Immature natural killer cell (primary cell): ENCODE results near the gene AHCYL1. TPM values are rescaled to one million over a fixed set of nuclear protein-coding genes. Genes with fewer than 3 reads are reported as not detected.
"Not testable (repeated sequence)": the region's sequence is repeated elsewhere in the genome, so short reads cannot be mapped to it uniquely, and the experiment has no call there.

Source experiments
- DNase-seq, 3 donors: peaks; one replicate each; pipeline ENCODE4 v3.0.0; 2022; ENCODE audit warnings: mixed read lengths in 1 of 3
- H3K27ac Mint-ChIP-seq, 6 donors: one replicate each; pipeline ENCODE4 v1.8.0; 2020; ENCODE audit warnings: mixed read lengths in 6 of 6, mild to moderate bottlenecking in 5 of 6, inconsistent platforms in 4 of 6, moderate library complexity in 3 of 6
- H3K27me3 Mint-ChIP-seq, 3 donors: one replicate each; pipeline ENCODE4 v1.8.0; 2020 to 2021; ENCODE audit warnings: low read depth in 3 of 3, mild to moderate bottlenecking in 3 of 3, mixed read lengths in 3 of 3, moderate library complexity in 3 of 3, inconsistent platforms in 1 of 3
- H3K36me3 Mint-ChIP-seq, 3 donors: one replicate each; pipeline ENCODE4 v1.8.0; 2020; ENCODE audit warnings: mixed read lengths in 3 of 3, inconsistent platforms in 2 of 3, mild to moderate bottlenecking in 2 of 3
- H3K4me1 Mint-ChIP-seq, 2 donors: one replicate each; pipeline ENCODE4 v1.8.0; 2020; ENCODE audit warnings: inconsistent platforms in 2 of 2, mild to moderate bottlenecking in 2 of 2, mixed read lengths in 2 of 2, moderate library complexity in 1 of 2
- H3K4me3 Mint-ChIP-seq, 5 donors: one replicate each; pipeline ENCODE4 v1.8.0; 2020; ENCODE audit warnings: mild to moderate bottlenecking in 5 of 5, mixed read lengths in 5 of 5, inconsistent platforms in 3 of 5, moderate library complexity in 3 of 5
- H3K9me3 Mint-ChIP-seq, 6 donors: one replicate each; pipeline ENCODE4 v1.8.0; 2020; ENCODE audit warnings: mild to moderate bottlenecking in 6 of 6, mixed read lengths in 6 of 6, inconsistent platforms in 4 of 6, moderate library complexity in 3 of 6
- polyA plus RNA-seq, 3 donors: library from polyadenylated mRNA; unstranded; fragments of 300-500 nt; fragmentation: Illumina TruSeq; gene quantifications; one replicate each; pipeline ENCODE4 v1.2.3, GENCODE V29; 2021

AHCYL1 gene
- polyA plus RNA-seq, 3 donors from 2014 or later = 30.2 to 75.4 (median 46.4) TPM

DNA sequence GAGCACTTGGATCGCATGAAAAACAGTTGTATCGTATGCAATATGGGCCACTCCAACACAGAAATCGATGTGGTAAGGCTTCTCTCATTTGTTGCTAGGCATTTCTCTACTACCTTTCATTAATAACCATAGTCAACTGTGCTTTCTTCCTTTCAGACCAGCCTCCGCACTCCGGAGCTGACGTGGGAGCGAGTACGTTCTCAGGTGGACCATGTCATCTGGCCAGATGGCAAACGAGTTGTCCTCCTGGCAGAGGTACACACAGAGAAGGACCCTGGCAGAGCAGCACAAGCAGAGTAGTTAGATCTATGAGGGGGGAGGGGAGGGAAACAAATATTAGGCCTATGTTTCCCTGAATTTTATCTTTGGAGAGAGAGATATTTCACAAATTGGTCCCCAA is 33.8 kb downstream of the AHCYL1 start:
- Mint-ChIP-seq H3K36me3 (peaks cover 43 to 71% (median 46%) of the 10 kb centered on the region in 3 donors), H3K27me3 (no peaks in the 10 kb centered on the region), H3K27ac (no peak overlapping the region)

DNA sequence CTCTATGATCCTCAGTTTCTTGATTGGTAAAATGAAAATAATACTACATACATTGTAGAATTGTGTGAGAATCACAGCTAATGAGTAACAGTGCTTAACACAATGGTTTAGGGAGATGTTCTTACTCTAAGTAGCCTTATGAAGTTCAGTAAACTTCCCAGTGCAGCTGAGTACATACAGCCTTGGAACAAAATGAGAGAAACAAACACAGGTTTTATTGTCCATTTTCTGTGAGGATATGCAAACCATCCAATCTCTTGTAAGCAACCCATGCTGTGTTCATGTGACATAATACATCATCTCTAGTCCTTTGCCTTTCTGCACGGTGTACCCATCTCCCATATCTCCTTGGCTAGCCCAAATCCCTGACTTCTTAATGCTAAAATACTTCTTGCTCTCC is 35.2 kb downstream of the AHCYL1 start:
- Mint-ChIP-seq H3K36me3 (peaks cover 41 to 66% (median 57%) of the 10 kb centered on the region in 3 donors), H3K27me3 (no peaks in the 10 kb centered on the region), H3K27ac (peak overlapping the region in 1 of 6 donors; percentile 41), H3K9me3 (no peaks in the 10 kb centered on the region), H3K4me1 (no peaks in the 10 kb centered on the region), H3K4me3 (no peak overlapping the region)
- DNase-seq = no peak

More for the DNA sequence above, 33.8 kb downstream of the AHCYL1 start:
- DNase-seq = no peak
- Mint-ChIP-seq H3K4me1 (no peaks in the 10 kb centered on the region), H3K4me3 (no peak overlapping the region), H3K9me3 (no peaks in the 10 kb centered on the region)

DNA sequence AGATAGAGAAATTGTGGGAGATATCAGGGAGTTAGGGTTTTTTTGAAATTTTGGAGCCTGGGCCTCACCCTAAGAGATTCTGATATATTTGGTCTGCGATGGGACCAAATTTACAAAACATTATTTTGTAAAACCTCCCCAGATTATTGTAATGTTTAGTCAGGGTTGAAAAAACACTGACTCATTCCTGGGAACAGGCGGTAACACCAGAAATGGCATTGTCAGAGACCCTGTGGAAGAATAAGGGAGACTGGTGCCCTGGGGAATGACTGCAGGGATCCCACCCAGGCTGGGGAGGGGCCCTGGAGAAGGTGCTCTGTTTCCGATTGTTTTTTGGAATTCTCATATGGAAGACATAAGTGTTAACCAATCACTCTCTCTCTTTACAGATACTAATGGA is 36.7 kb downstream of the AHCYL1 start:
- H3K27ac Mint-ChIP-seq = no peak overlapping the region
- DNase-seq = no peak
- peaks cover 34 to 57% (median 47%) of the 10 kb centered on the region in 3 donors for H3K36me3 Mint-ChIP-seq
- H3K4me1 Mint-ChIP-seq = no peaks in the 10 kb centered on the region
- peaks cover 0 to under 1% (median 0%) of the 10 kb centered on the region in 3 donors for H3K27me3 Mint-ChIP-seq
- H3K4me3 Mint-ChIP-seq = no peak overlapping the region
- H3K9me3 Mint-ChIP-seq = no peaks in the 10 kb centered on the region

DNA sequence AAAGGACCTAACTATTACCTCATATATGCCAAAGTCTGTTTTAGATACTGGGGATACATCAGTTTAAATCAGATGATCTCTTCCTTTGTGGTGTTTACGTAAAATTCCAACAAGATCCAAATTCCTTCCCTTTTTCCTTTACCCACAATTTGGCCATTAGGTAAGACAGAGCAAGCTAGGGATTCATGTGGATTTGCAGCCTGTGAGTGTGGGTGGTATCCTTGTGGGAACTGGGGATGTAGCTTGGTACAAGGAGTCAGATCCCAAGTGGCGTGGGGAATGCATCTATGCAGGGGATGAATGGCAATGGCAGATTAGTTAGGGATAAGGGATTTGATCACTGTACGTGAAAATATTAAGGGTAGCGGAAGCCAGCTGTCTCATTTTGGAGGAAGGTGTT is 40.0 kb downstream of the AHCYL1 start:
- no peak overlapping the region for H3K4me3 Mint-ChIP-seq
- peaks cover 0 to 5% (median 0%) of the 10 kb centered on the region in 3 donors for H3K27me3 Mint-ChIP-seq
- no peak for DNase-seq
- H3K9me3 Mint-ChIP-seq = no peaks in the 10 kb centered on the region
- peak overlapping the region in 1 of 6 donors; percentile 23 for H3K27ac Mint-ChIP-seq
- H3K4me1 Mint-ChIP-seq = peaks cover 1% of the 10 kb centered on the region in 2 donors
- peaks cover 16 to 29% (median 29%) of the 10 kb centered on the region in 3 donors for H3K36me3 Mint-ChIP-seq

DNA sequence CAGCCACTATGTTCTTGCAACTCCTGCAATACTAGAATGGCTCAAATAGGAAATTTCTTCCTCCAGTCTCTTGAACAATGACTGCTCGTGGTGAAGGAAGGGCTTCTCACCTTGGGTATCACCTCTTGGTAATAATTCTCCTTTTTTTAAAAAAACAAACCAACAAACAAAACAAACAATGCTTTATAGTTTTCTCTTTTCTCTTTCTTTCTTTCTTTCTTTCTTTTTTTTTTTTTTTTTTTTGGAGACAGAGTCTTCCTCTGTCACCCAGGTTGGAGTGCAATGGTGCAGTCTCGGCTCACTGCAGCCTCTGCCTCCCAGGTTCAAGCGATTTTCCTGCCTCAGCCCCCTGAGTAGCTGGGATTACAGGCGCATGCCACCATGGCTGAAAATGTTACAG is 46.1 kb downstream of the AHCYL1 start:
- not testable (repeated sequence) for H3K9me3 Mint-ChIP-seq, H3K36me3 Mint-ChIP-seq, DNase-seq, H3K27me3 Mint-ChIP-seq
- peak overlapping the region; percentile 84 to 94 (median 91) for H3K4me3 Mint-ChIP-seq
- peak overlapping the region; percentile 94 to 98 (median 96) for H3K27ac Mint-ChIP-seq
- H3K4me1 Mint-ChIP-seq = peaks cover 40 to 58% of the 10 kb centered on the region in 2 donors

DNA sequence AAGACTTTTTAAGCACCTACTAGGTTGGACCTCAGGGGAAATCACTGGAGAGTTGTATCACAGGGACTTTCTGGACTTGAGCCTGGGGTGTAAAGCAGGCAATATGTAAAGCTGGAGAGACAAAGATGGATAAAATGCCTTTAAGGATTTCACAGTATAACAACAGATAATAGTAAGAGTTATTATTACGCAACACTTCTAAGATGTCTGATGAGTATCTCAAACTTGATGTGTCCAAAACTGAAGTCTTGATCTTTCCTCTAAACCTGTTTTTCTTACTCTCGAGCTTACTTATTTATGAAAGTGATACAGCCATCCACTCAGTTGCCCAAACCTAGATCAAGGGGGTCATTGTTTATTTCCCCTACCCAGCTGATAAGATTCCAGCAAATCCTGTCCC is 47.8 kb downstream of the AHCYL1 start:
- Mint-ChIP-seq H3K4me1 (peaks cover 50 to 71% of the 10 kb centered on the region in 2 donors), H3K36me3 (no peaks in the 10 kb centered on the region), H3K9me3 (no peaks in the 10 kb centered on the region), H3K27me3 (peaks cover 0 to 6% (median 2%) of the 10 kb centered on the region in 3 donors), H3K4me3 (peak overlapping the region in 4 of 5 donors; percentile 2 to 48 (median 17)), H3K27ac (peak overlapping the region in 5 of 6 donors; percentile 42 to 95 (median 75))
- DNase-seq = no peak

DNA sequence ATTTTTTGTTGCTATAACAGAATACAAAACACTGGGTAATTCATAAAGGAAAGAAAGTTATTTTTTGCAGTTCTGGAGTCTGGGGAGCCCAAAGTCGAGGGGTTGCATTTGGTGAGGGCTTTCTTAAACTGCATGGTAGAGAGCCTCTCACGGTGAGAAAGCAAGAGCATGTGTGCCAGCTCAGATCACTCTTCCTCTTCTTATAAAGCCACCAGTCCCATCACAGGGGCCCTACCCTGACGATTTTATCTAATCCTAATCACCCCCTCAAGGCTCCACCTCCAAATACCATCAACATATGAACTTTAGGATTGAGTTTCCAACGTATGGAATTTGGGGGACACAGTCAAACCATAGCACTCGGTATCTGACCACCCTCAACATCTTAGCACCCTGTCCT is 48.9 kb downstream of the AHCYL1 start:
- Mint-ChIP-seq H3K36me3 (peaks cover 0 to 5% (median 0%) of the 10 kb centered on the region in 3 donors), H3K27me3 (peaks cover 0 to 6% (median 2%) of the 10 kb centered on the region in 3 donors), H3K4me1 (peaks cover 50 to 72% of the 10 kb centered on the region in 2 donors), H3K9me3 (no peaks in the 10 kb centered on the region), H3K4me3 (peak overlapping the region in 4 of 5 donors; percentile 95 to 98 (median 96)), H3K27ac (peak overlapping the region; percentile 88 to 95 (median 92))
- DNase-seq = no peak

DNA sequence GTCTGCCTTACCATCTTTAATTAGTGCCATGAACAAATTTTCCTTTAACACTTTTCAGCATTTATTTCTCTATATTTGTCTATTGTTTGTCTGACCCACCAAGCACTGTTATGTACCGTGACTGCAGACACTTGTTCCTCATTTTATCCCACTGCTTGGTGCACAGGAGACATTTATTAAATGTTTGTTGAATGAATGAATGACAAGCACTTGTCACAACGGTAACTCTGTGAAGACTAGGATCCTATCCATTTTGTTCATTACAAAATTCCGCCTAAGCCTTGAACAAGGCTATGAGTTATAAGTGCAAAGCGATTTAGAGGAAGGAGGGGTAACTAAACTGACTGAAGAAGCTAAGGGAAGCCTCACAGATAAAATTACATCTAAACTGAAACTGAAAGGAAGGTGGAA is 49.5 kb downstream of the AHCYL1 start:
- no peak for DNase-seq
- Mint-ChIP-seq H3K27ac (peak overlapping the region; percentile 88 to 95 (median 92)), H3K36me3 (peaks cover 0 to 11% (median 5%) of the 10 kb centered on the region in 3 donors), H3K4me1 (peaks cover 50 to 72% of the 10 kb centered on the region in 2 donors), H3K9me3 (no peaks in the 10 kb centered on the region), H3K4me3 (peak overlapping the region; percentile 93 to 98 (median 96)), H3K27me3 (peaks cover 0 to 6% (median 2%) of the 10 kb centered on the region in 3 donors)

DNA sequence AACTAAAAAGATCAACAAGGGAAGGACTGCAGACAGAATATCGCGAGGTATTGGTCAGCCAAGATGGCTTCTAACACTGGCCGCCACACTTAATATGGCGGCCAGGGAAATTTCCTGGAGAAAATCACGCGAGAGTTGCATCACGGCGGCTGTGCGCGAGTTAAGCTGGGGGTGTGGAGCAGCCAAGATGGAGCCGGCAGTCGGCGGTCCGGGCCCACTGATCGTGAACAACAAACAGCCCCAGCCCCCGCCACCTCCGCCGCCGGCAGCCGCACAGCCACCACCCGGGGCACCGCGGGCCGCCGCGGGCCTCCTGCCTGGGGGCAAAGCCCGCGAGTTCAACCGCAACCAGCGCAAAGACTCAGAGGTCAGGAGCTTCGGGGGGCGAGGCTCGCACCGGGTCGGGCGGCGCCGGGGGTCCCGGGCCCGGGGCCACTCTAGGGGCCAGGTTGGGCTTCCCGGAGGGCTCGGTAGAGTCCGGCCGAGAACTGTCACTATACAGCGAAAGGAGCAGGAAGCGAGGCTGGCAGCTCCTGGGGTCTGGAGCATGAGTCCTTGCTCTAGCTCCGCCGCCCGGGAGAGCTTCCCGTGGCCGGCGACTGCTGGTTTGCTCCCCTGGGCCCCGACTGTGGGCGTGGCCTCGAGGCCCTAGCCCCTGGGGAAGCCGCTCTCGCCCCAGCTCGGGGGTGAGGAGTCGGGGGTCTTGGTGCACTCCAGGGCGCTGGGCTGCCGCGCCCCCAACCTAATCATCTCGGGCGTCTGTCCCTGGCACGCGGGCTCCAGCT is 50.1 kb downstream of the AHCYL1 start, which contains the start of gene STRIP1:
Gene STRIP1, plus strand, starts transcription at position 174 of the 785 bp plus-strand sequence. Its CDS starts 14 bp downstream, at position 188.
- H3K36me3 Mint-ChIP-seq = peaks cover 4 to 15% (median 5%) of the 10 kb centered on the region in 3 donors
- DNase-seq = peak; percentile 91 to 94 (median 93)
- peaks cover 0 to 6% (median 0%) of the 10 kb centered on the region in 3 donors for H3K27me3 Mint-ChIP-seq
- H3K4me3 Mint-ChIP-seq = peak within 1 kb of the TSS; percentile 93 to 98 (median 96)
- H3K27ac Mint-ChIP-seq = peak within 1 kb of the TSS; percentile 88 to 95 (median 92)
- H3K9me3 Mint-ChIP-seq = no peaks in the 10 kb centered on the region
- peaks cover 48 to 71% of the 10 kb centered on the region in 2 donors for H3K4me1 Mint-ChIP-seq

DNA sequence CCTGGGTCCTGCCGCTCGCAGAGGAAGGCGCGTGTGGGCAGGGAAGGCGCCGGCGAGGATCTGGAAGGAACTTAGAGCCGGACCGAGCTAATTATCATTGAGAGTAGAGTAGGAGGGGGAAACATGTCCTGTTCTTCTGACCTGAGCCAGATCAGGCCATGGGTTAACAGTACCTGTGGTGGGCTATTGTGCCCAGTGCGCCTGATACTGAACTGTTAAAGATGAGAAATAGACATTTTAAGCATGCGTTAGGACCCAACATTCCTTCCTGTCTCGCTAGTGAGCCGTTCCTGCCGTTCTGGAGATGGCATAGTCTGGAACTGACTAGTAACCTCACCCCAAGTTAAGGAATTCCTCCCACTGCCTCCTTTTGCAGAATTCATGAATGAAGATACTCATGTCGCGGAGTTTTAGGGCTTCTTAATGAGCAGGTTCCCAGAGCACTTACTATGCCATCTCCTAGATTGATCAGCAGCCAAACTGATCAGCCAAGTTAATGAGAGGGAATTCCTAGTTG is 50.7 kb downstream of the AHCYL1 start:
- peak overlapping the region; percentile 61 to 87 (median 73) for H3K27ac Mint-ChIP-seq
- H3K4me3 Mint-ChIP-seq = peak overlapping the region; percentile 86 to 89 (median 87)
- H3K36me3 Mint-ChIP-seq = peaks cover 4 to 18% (median 9%) of the 10 kb centered on the region in 3 donors
- H3K4me1 Mint-ChIP-seq = peaks cover 47 to 64% of the 10 kb centered on the region in 2 donors
- DNase-seq = no peak
- H3K9me3 Mint-ChIP-seq = no peaks in the 10 kb centered on the region
- H3K27me3 Mint-ChIP-seq = peaks cover 0 to 6% (median 0%) of the 10 kb centered on the region in 3 donors

DNA sequence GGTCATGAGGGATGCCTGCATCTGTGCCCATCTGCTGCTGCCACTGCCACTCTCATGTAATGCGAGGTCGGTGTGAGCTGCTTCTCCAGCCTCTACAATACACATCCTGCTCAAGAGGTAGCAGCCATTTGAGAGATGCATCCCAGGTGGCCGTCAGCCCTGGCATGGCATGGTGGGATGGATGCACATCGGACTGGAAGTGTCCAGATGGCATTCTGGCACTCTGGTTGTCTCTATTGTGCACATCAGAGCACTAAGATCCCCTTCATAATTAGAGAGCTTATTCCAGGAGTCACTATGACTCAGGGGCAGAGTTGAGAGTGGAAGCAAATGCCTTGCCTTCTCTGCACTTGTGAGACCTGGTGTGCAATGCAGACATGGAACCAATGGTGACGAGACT is 53.7 kb downstream of the AHCYL1 start:
- Mint-ChIP-seq H3K27ac (no peak overlapping the region), H3K4me1 (peaks cover 29 to 34% of the 10 kb centered on the region in 2 donors), H3K9me3 (no peaks in the 10 kb centered on the region), H3K36me3 (peaks cover 7 to 37% (median 9%) of the 10 kb centered on the region in 3 donors), H3K27me3 (peaks cover 0 to 6% (median 0%) of the 10 kb centered on the region in 3 donors), H3K4me3 (no peak overlapping the region)
- no peak for DNase-seq

DNA sequence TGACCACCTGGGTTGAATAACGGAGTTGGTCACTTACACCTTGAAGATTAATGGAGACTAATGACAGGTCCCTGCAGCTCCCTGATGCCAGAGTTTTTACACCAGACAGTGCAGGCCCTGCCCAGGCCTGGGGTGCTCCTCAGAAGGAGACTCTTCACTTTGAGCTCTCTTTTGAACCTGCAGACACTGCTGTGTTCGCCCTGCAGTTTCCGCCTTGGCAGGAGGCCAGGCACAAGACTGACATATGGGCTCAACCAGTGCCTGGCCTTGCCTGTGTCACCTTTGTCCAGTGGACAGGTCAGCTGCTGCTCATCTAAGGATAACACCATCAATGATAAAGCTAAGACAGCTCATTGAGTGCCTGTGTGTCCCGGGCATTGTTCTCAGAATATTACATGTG is 55.1 kb downstream of the AHCYL1 start:
- Mint-ChIP-seq H3K36me3 (peaks cover 13 to 42% (median 14%) of the 10 kb centered on the region in 3 donors), H3K27ac (no peak overlapping the region), H3K9me3 (no peaks in the 10 kb centered on the region), H3K27me3 (peaks cover 0 to 3% (median 0%) of the 10 kb centered on the region in 3 donors), H3K4me1 (peaks cover 17 to 21% of the 10 kb centered on the region in 2 donors), H3K4me3 (no peak overlapping the region)
- DNase-seq = no peak

DNA sequence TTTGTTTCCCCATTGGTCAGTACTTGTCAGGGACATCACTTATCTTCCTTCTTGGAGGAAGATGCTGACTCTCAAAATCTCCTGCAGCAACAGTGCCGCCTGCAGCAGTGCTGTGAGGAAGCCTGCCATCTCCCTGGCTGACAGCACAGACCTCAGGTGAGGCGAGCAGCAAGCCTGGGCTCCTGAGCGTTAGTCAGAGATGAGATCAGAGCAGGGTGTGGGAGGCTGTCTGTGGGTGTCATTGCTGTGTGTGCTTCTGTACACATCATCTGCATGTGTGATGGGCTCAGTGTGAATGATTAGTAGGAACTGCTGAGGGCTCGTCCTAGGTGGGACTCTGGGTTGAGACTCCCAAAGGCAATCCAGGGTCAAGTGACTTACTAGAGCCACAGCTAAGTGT is 56.0 kb downstream of the AHCYL1 start:
- DNase-seq = no peak
- Mint-ChIP-seq H3K4me1 (peaks cover 11 to 15% of the 10 kb centered on the region in 2 donors), H3K4me3 (no peak overlapping the region), H3K27ac (no peak overlapping the region), H3K36me3 (peaks cover 15 to 48% (median 16%) of the 10 kb centered on the region in 3 donors), H3K9me3 (no peaks in the 10 kb centered on the region), H3K27me3 (peaks cover 0 to 1% (median 0%) of the 10 kb centered on the region in 3 donors)

DNA sequence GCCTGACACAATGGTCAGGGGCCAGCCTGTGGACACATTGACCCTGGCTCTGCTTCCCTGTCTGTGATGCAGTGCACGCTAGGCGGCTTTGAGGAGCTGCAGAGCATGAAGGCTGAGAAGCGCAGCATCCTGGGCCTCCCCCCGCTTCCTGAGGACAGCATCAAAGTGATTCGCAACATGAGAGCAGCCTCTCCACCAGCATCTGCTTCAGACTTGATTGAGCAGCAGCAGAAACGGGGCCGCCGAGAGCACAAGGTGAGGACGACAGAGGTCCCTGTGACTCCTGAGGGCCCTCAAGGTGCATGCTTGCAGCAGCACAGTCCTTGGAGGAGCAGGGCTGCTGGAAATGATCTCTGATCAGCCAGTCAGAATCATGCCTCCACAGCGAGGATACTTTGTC is 58.5 kb downstream of the AHCYL1 start:
- H3K4me3 Mint-ChIP-seq = peak overlapping the region in 1 of 5 donors; percentile 14
- no peak overlapping the region for H3K27ac Mint-ChIP-seq
- peaks cover 20 to 65% (median 25%) of the 10 kb centered on the region in 3 donors for H3K36me3 Mint-ChIP-seq
- H3K4me1 Mint-ChIP-seq = no peaks in the 10 kb centered on the region
- peaks cover 0 to 1% (median 0%) of the 10 kb centered on the region in 3 donors for H3K27me3 Mint-ChIP-seq
- DNase-seq = no peak
- no peaks in the 10 kb centered on the region for H3K9me3 Mint-ChIP-seq
